HG03558 (cell line): ENCODE data around the gene PDK2.
"Not testable (repeated sequence)": the region's sequence is repeated elsewhere in the genome, so short reads cannot be mapped to it uniquely, and the experiment has no call there.

Source experiments
- ATAC-seq: cut with Tn5 transposase; IDR thresholded peaks from one replicate; pipeline ENCODE4 v1.9.1; 2021; ENCODE audit warnings: moderate number of reproducible peaks; ENCODE audit not compliant: unreplicated experiment; ENCODE audit errors: extremely low read depth

The PDK2 gene

GRCh38 chr17:50057521-50057991, 37.6 kb upstream of the PDK2 start:
- no peak for ATAC-seq

- no peak for ATAC-seq
These were observed 36.7 kb upstream of the PDK2 start for GRCh38 chr17:50058296-50058953.

- no peak for ATAC-seq
These were observed 35.9 kb upstream of the PDK2 start for GRCh38 chr17:50059256-50059655.

- no peak for ATAC-seq
These were observed 35.3 kb upstream of the PDK2 start for GRCh38 chr17:50059759-50060273.

- no peak for ATAC-seq
These were observed 34.0 kb upstream of the PDK2 start for GRCh38 chr17:50060951-50061712.

GRCh38 chr17:50061713-50062045, 33.5 kb upstream of the PDK2 start:
- not testable (repeated sequence) for ATAC-seq

GRCh38 chr17:50062293-50063243, 32.6 kb upstream of the PDK2 start:
- ATAC-seq, result no peak

GRCh38 chr17:50063561-50064252, 31.4 kb upstream of the PDK2 start:
- ATAC-seq, result no peak

- no peak for ATAC-seq
These were observed 30.7 kb upstream of the PDK2 start for GRCh38 chr17:50064253-50065001.

- no peak for ATAC-seq
These were observed 30.1 kb upstream of the PDK2 start for GRCh38 chr17:50065056-50065455.

GRCh38 chr17:50066995-50067394, 28.2 kb upstream of the PDK2 start:
- no peak for ATAC-seq

GRCh38 chr17:50067996-50068395, 27.2 kb upstream of the PDK2 start:
- ATAC-seq, result no peak

- no peak for ATAC-seq
These were observed 24.1 kb upstream of the PDK2 start for GRCh38 chr17:50070908-50071680.

- ATAC-seq, result no peak
These were observed 23.5 kb upstream of the PDK2 start for GRCh38 chr17:50071692-50072091.

GRCh38 chr17:50072130-50072529, 23.0 kb upstream of the PDK2 start:
- no peak for ATAC-seq

- no peak for ATAC-seq
These were observed 22.2 kb upstream of the PDK2 start for GRCh38 chr17:50072925-50073324.

GRCh38 chr17:50074227-50074626, 20.9 kb upstream of the PDK2 start:
- no peak for ATAC-seq

- ATAC-seq, result no peak
These were observed 19.6 kb upstream of the PDK2 start for GRCh38 chr17:50075446-50076032.
